AG04450 (cell line): ENCODE results near the gene TCOF1. TPM values are rescaled to one million over a fixed set of nuclear protein-coding genes. Genes with fewer than 3 reads are reported as not detected.

Experiments
- CTCF ChIA-PET: fragments of 300-600, 350-600 bp; formaldehyde crosslinking; extraction: SDS; loops from one replicate; lab custom pipeline; 2022; ENCODE audit warnings: antibody characterized with exemption, inconsistent platforms; lab: Charles Lee
- POLR2A ChIA-PET: fragments of 350-600 bp; formaldehyde crosslinking; extraction: SDS; loops from one replicate; lab custom pipeline; 2021; ENCODE audit warnings: antibody characterized with exemption, inconsistent platforms; lab: Yijun Ruan, JAX
- DNase-seq: peaks from one replicate; pipeline ENCODE4 v3.0.0-alpha.2; 2011; ENCODE audit warnings: low read depth, low spot score
- H3K27ac ChIP-seq: one replicate; pipeline ENCODE4 v1.5.1; 2012; ENCODE audit warnings: low read depth, low read length, control low read depth
- H3K27me3 ChIP-seq: one replicate; pipeline ENCODE4 v1.6.0; 2012; ENCODE audit warnings: low read length; ENCODE audit not compliant: control insufficient read depth, insufficient read depth
- H3K4me3 ChIP-seq: 2 replicates; pipeline ENCODE4 v1.5.1; 2011; ENCODE audit warnings: mild to moderate bottlenecking, low read depth, low read length, control low read depth
- H3K9me3 ChIP-seq: 2 replicates; pipeline ENCODE4 v1.5.1; 2012; ENCODE audit warnings: low read length; ENCODE audit not compliant: control insufficient read depth, insufficient read depth
- polyA plus RNA-seq: library from polyadenylated mRNA; depleted of rRNA; stranded (reverse); fragments of >200 nt; gene quantifications from 2 replicates; pipeline ENCODE4 v1.2.3, GENCODE V29; 2011
- TF ChIP-seq, protein P1 (sequence below): IDR thresholded peaks from 2 replicates; pipeline ENCODE4 v1.5.1; 2011; ENCODE audit warnings: low read depth, low read length, control low read depth, inconsistent platforms

TCOF1 gene
- polyA plus RNA-seq, 1 experiment, result 6.5 TPM

DNA sequence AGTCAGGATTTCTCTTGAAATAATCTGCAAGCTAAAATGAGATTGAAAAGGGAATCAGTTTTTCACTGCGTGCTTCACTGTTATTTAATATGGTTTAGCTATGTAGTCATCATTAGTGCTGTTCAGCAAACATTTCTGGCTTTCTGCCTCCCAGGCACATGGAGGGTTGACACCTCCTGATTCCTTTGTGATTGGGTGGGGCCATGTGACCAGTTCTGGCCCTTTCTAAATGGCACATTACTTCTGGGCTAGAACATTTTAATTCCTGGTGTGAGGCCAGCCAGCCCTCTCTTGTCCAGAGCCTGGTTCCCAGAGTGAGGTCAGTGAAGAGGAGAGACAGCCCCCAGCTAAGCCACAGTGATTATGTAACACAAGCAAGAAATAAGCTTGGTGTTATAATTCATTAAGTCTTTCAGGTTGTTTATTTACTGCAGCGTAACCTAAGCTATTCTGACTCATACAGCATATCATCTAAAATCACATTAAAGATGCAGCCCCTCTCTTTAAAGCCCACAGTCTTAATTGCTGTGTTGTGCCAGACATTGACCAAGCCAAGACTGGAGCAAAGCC is 37.4 kb upstream of the TCOF1 start:
- CTCF ChIA-PET, result interaction anchor here (1.3 to 2.3 kb wide), 2 partner anchors 11 to 18 kb away, joined by 3 to 8 read pairs; partner anchors contain the start of gene ARSI
- DNase-seq, result no peak
- Histone ChIP-seq H3K27ac (peak overlapping the region; percentile 66), H3K27me3 (no peaks in the 10 kb centered on the region), H3K4me3 (no peak overlapping the region), H3K9me3 (peaks cover 2% of the 10 kb centered on the region; the same call in 1 of the 2 replicates)
- POLR2A ChIA-PET, result interaction anchor here (0.6 to 3.0 kb wide), 5 partner anchors 16 to 129 kb away, joined by 3 to 22 read pairs (median 4); partner anchors contain the start of genes ARSI and RPS14
- TF ChIP-seq, protein P1, sequence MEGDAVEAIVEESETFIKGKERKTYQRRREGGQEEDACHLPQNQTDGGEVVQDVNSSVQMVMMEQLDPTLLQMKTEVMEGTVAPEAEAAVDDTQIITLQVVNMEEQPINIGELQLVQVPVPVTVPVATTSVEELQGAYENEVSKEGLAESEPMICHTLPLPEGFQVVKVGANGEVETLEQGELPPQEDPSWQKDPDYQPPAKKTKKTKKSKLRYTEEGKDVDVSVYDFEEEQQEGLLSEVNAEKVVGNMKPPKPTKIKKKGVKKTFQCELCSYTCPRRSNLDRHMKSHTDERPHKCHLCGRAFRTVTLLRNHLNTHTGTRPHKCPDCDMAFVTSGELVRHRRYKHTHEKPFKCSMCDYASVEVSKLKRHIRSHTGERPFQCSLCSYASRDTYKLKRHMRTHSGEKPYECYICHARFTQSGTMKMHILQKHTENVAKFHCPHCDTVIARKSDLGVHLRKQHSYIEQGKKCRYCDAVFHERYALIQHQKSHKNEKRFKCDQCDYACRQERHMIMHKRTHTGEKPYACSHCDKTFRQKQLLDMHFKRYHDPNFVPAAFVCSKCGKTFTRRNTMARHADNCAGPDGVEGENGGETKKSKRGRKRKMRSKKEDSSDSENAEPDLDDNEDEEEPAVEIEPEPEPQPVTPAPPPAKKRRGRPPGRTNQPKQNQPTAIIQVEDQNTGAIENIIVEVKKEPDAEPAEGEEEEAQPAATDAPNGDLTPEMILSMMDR, result no peak

DNA sequence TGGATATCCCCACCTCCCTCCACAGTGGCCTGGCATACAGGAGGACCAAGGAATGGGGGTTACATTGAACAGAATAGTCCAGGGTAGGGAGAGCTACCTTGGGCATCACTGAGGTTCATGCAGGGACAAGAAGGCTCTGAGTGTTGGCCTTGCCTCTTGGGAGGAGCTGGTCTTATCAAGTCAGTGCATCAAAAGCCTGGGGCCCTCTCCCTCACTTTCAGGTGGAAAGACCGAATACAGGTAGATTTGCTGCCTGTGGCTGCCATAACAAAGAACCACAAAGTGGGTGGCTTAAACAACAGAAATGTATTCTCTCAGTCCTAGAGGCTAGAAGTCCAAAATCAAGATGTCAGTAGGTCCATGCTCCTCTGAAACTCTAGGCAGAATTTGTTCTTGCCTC is 36.3 kb upstream of the TCOF1 start:
- TF ChIP-seq, protein P1, result no peak
- Histone ChIP-seq H3K27ac (no peak overlapping the region), H3K9me3 (peaks cover 2% of the 10 kb centered on the region; the same call in 1 of the 2 replicates), H3K27me3 (no peaks in the 10 kb centered on the region), H3K4me3 (no peak overlapping the region)
- no peak for DNase-seq
- ChIA-PET CTCF (interaction anchor here (2.3 kb wide), 1 partner anchor 19 kb away, joined by 8 read pairs; the partner anchor contains the start of gene ARSI), POLR2A (interaction anchor here (3.0 kb wide), 1 partner anchor 17 kb away, joined by 22 read pairs; the partner anchor contains the start of gene ARSI)

DNA sequence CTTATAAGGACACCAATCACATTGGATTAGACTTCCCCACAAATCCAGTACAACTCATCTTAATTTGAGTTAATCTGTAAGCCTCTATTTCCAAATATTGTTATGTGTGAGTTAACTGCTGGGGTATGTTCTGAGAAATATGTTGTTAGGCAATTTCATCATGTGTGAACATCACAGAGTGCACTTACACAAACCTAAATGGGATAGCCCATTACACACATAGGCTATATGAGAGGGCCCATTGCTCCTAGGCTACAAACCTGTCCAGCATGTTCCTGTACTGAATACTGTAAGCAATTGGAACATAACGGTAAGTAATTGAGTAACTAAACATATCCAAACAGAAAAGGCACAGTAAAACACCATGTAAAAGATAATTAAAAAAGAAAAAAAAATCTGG is 35.7 kb upstream of the TCOF1 start:
- no peaks in the 10 kb centered on the region for H3K27me3 ChIP-seq
- H3K27ac ChIP-seq, result no peak overlapping the region
- CTCF ChIA-PET, result interaction anchor here (2.3 kb wide), 1 partner anchor 19 kb away, joined by 8 read pairs; the partner anchor contains the start of gene ARSI
- H3K4me3 ChIP-seq, result no peak overlapping the region
- POLR2A ChIA-PET, result no interaction called here
- TF ChIP-seq, protein P1, result no peak
- H3K9me3 ChIP-seq, result peaks cover 2% of the 10 kb centered on the region; the same call in 1 of the 2 replicates
- DNase-seq, result no peak

DNA sequence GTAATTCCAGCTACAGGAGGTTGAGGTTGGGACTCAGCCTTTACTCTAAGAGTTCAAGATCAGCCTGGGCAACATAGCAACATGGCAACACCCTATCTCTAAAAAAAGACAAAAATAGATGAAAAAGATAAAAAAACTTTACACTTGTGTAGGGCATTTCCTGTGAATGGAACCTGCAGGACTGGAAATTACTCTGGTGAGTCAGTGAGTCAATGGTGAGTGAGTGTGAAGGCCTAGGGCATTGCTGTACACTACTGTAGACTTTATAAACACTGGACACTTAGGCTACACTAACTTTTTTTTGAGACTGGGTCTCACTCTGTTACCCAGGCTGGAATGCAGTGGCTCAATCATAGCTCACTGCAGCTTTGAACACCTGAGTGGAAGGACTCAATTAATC is 35.3 kb upstream of the TCOF1 start:
- POLR2A ChIA-PET, result interaction anchor here (0.6 to 1.3 kb wide), 3 partner anchors 17 to 167 kb away, joined by 3 to 4 read pairs (median 3); no protein-coding TSS in a partner anchor

More for the DNA sequence above, 35.3 kb upstream of the TCOF1 start:
- no peak for DNase-seq
- CTCF ChIA-PET, result no interaction called here
- TF ChIP-seq, protein P1, result no peak
- Histone ChIP-seq H3K27me3 (no peaks in the 10 kb centered on the region), H3K4me3 (no peak overlapping the region), H3K9me3 (peaks cover 2% of the 10 kb centered on the region; the same call in 1 of the 2 replicates), H3K27ac (no peak overlapping the region)
